GM19467 (cell line): ENCODE measurements around the gene BCL2L12.
A peak's percentile ranks its signal among the peaks of the same experiment; 100 is the strongest.
"Not testable (repeated sequence)": the region's sequence is repeated elsewhere in the genome, so short reads cannot be mapped to it uniquely, and the experiment has no call there.

Experiments
- ATAC-seq: cut with Tn5 transposase; IDR thresholded peaks from one replicate; pipeline ENCODE4 v1.9.1; 2021; ENCODE audit warnings: mild to moderate bottlenecking, moderate library complexity; ENCODE audit not compliant: unreplicated experiment

BCL2L12 gene

GRCh38 chr19:49665351-49666119 lies at the start of gene BCL2L12, which contains the start of gene IRF3:
BCL2L12 (plus strand) TSS chr19:49665933; CDS start chr19:49666693, 760 bp downstream.
IRF3 (minus strand) TSS chr19:49665857; CDS start chr19:49664838, 1,019 bp downstream.
- peak; percentile 68 for ATAC-seq

- ATAC-seq = no peak
Measured at GRCh38 chr19:49616532-49616931, 49.2 kb upstream of the BCL2L12 start.

- no peak for ATAC-seq
Measured at GRCh38 chr19:49616945-49617344, 48.8 kb upstream of the BCL2L12 start.

GRCh38 chr19:49617860-49618259 lies 47.9 kb upstream of the BCL2L12 start:
- not testable (repeated sequence) for ATAC-seq

GRCh38 chr19:49624967-49625910 lies 40.5 kb upstream of the BCL2L12 start:
- no peak for ATAC-seq

- no peak for ATAC-seq
Measured at GRCh38 chr19:49626226-49626625, 39.5 kb upstream of the BCL2L12 start.

- no peak for ATAC-seq
Measured at GRCh38 chr19:49629659-49630058, 36.1 kb upstream of the BCL2L12 start.

GRCh38 chr19:49631014-49631588 lies 34.6 kb upstream of the BCL2L12 start:
- no peak for ATAC-seq

GRCh38 chr19:49631610-49632192 lies 34.0 kb upstream of the BCL2L12 start:
- ATAC-seq = no peak

GRCh38 chr19:49632576-49632975 lies 33.2 kb upstream of the BCL2L12 start:
- ATAC-seq = no peak

GRCh38 chr19:49633273-49633672 lies 32.5 kb upstream of the BCL2L12 start:
- not testable (repeated sequence) for ATAC-seq

GRCh38 chr19:49635530-49636232 lies 30.1 kb upstream of the BCL2L12 start:
- no peak for ATAC-seq

- no peak for ATAC-seq
Measured at GRCh38 chr19:49636233-49636932, 29.4 kb upstream of the BCL2L12 start.

- ATAC-seq = no peak
Measured at GRCh38 chr19:49637821-49638738, 27.7 kb upstream of the BCL2L12 start.

- no peak for ATAC-seq
Measured at GRCh38 chr19:49639401-49640112, 26.2 kb upstream of the BCL2L12 start.

GRCh38 chr19:49640113-49640898 lies 25.4 kb upstream of the BCL2L12 start, which contains the start of gene RRAS:
RRAS (minus strand) TSS chr19:49640143; CDS start chr19:49640098, 45 bp downstream.
- ATAC-seq = peak; percentile 52
